ENCODE data around the gene CNTN2.

CNTN2 gene

GRCh38 chr1:205043866-205044265 is 854 bp downstream of the CNTN2 start:
- Mint-ChIP-seq H3K4me1 (peaks cover 28% of the 10 kb centered on the region), H3K36me3 (ENCODE audit: low read depth) (no peaks in the 10 kb centered on the region), H3K4me3 (no peak overlapping the region), H3K27ac (no peak overlapping the region), H3K27me3 (ENCODE audit: low read depth) (peaks cover 88% of the 10 kb centered on the region), H3K9me3 (no peaks in the 10 kb centered on the region)
- TF ChIP-seq CTCF (IDR thresholded peaks at IDR 0.05; ENCODE audit: unreplicated experiment in 3 of 3): no peak

- no peak for TF ChIP-seq CTCF (IDR thresholded peaks at IDR 0.05; ENCODE audit: unreplicated experiment in 3 of 3)
- H3K4me1 Mint-ChIP-seq: peaks cover 27% of the 10 kb centered on the region
- no peaks in the 10 kb centered on the region for H3K36me3 Mint-ChIP-seq (ENCODE audit: low read depth)
- H3K9me3 Mint-ChIP-seq: no peaks in the 10 kb centered on the region
- H3K27ac Mint-ChIP-seq: no peak overlapping the region
- no peak overlapping the region for H3K4me3 Mint-ChIP-seq
- peaks cover 88% of the 10 kb centered on the region for H3K27me3 Mint-ChIP-seq (ENCODE audit: low read depth)
These were observed 1.7 kb downstream of the CNTN2 start for GRCh38 chr1:205044741-205045140.

- peak overlapping the region in 1 of 3 experiments; percentile 1 for H3K4me3 Mint-ChIP-seq
- peaks cover 87% of the 10 kb centered on the region for H3K27me3 Mint-ChIP-seq (ENCODE audit: low read depth)
- H3K9me3 Mint-ChIP-seq: no peaks in the 10 kb centered on the region
- no peaks in the 10 kb centered on the region for H3K36me3 Mint-ChIP-seq (ENCODE audit: low read depth)
- H3K4me1 Mint-ChIP-seq: peaks cover 23% of the 10 kb centered on the region
- TF ChIP-seq CTCF (IDR thresholded peaks at IDR 0.05; ENCODE audit: unreplicated experiment in 3 of 3): no peak
- no peak overlapping the region for H3K27ac Mint-ChIP-seq
These were observed 2.1 kb downstream of the CNTN2 start for GRCh38 chr1:205045146-205045545.

- no peak overlapping the region for H3K27ac Mint-ChIP-seq
- no peak for TF ChIP-seq CTCF (IDR thresholded peaks at IDR 0.05; ENCODE audit: unreplicated experiment in 3 of 3)
- peaks cover 8% of the 10 kb centered on the region for H3K4me1 Mint-ChIP-seq
- H3K9me3 Mint-ChIP-seq: no peaks in the 10 kb centered on the region
- no peaks in the 10 kb centered on the region for H3K36me3 Mint-ChIP-seq (ENCODE audit: low read depth)
- no peak overlapping the region for H3K4me3 Mint-ChIP-seq
- H3K27me3 Mint-ChIP-seq (ENCODE audit: low read depth): peaks cover 80% of the 10 kb centered on the region
These were observed 3.9 kb downstream of the CNTN2 start for GRCh38 chr1:205046870-205047269.

GRCh38 chr1:205047764-205048231 is 4.8 kb downstream of the CNTN2 start:
- no peak for TF ChIP-seq CTCF (IDR thresholded peaks at IDR 0.05; ENCODE audit: unreplicated experiment in 3 of 3)
- Mint-ChIP-seq H3K4me1 (no peaks in the 10 kb centered on the region), H3K36me3 (ENCODE audit: low read depth) (no peaks in the 10 kb centered on the region), H3K27me3 (ENCODE audit: low read depth) (peaks cover 71% of the 10 kb centered on the region), H3K9me3 (no peaks in the 10 kb centered on the region), H3K27ac (no peak overlapping the region), H3K4me3 (no peak overlapping the region)

- Mint-ChIP-seq H3K27me3 (ENCODE audit: low read depth) (peaks cover 70% of the 10 kb centered on the region), H3K4me1 (no peaks in the 10 kb centered on the region), H3K27ac (no peak overlapping the region), H3K4me3 (no peak overlapping the region), H3K9me3 (no peaks in the 10 kb centered on the region), H3K36me3 (ENCODE audit: low read depth) (no peaks in the 10 kb centered on the region)
- TF ChIP-seq CTCF (IDR thresholded peaks at IDR 0.05; ENCODE audit: unreplicated experiment in 3 of 3): no peak
These were observed 5.4 kb downstream of the CNTN2 start for GRCh38 chr1:205048382-205048781.
